GM12875 (cell line): Measurements from ENCODE around the gene B3GNT9.

Experiments
- H3K4me3 ChIP-seq: one replicate; pipeline ENCODE4 v1.5.1; 2011; ENCODE audit warnings: low read depth, low read length, control low read depth
- CTCF ChIP-seq: IDR thresholded peaks from 2 replicates; pipeline ENCODE4 v1.5.1; 2011; ENCODE audit warnings: low read depth, mild to moderate bottlenecking, control low read depth, inconsistent platforms, low read length, moderate library complexity, borderline replicate concordance; ENCODE audit not compliant: insufficient read depth

The B3GNT9 gene

GRCh38 chr16:67148656-67149275 is 2.0 kb downstream of the B3GNT9 start:
- no peak for TF ChIP-seq CTCF
- H3K4me3 ChIP-seq = no peak overlapping the region

GRCh38 chr16:67148221-67148620 is 2.6 kb downstream of the B3GNT9 start:
- H3K4me3 ChIP-seq = no peak overlapping the region
- TF ChIP-seq CTCF = no peak

GRCh38 chr16:67147437-67148140 is 3.2 kb downstream of the B3GNT9 start:
- no peak overlapping the region for H3K4me3 ChIP-seq
- no peak for TF ChIP-seq CTCF

GRCh38 chr16:67146523-67147357 is 4.1 kb downstream of the B3GNT9 start:
- no peak overlapping the region for H3K4me3 ChIP-seq
- TF ChIP-seq CTCF = 0 out of 2 replicates have a peak, but pooled peaks have one; percentile 10

- H3K4me3 ChIP-seq = no peak overlapping the region
- TF ChIP-seq CTCF = no peak
Observed at GRCh38 chr16:67145746-67146145, 5.1 kb downstream of the B3GNT9 start.

GRCh38 chr16:67144943-67145342 is 5.9 kb downstream of the B3GNT9 start:
- TF ChIP-seq CTCF = no peak
- no peak overlapping the region for H3K4me3 ChIP-seq
